ENCODE data around the gene S100A3. TPM values are rescaled to one million over a fixed set of nuclear protein-coding genes. Genes with fewer than 3 reads are reported as not detected.
A peak's percentile ranks its signal among the peaks of the same experiment; 100 is the strongest.
"Not testable (repeated sequence)": the region's sequence is repeated elsewhere in the genome, so short reads cannot be mapped to it uniquely, and the experiment has no call there.

S100A3 gene, protein sequence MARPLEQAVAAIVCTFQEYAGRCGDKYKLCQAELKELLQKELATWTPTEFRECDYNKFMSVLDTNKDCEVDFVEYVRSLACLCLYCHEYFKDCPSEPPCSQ
- total RNA-seq (ENCODE audit: low replicate concordance) = 4.3 TPM in 1 of 2 replicates, not detected in the other

GRCh38 chr1:153548722-153549688 lies at the start of gene S100A3:
Gene S100A3 (minus strand): TSS chr1:153549258. CDS start chr1:153548485, 773 bp downstream.
- peak; percentile 93 for DNase-seq (ENCODE audit: low read depth)
- no peak within 1 kb of the TSS for H3K4me3 ChIP-seq (ENCODE audit: low read depth, low read length)
- TF ChIP-seq CTCF (IDR thresholded peaks at IDR 0.05; ENCODE audit: insufficient read depth, low read length) = peak; percentile 47

DNA sequence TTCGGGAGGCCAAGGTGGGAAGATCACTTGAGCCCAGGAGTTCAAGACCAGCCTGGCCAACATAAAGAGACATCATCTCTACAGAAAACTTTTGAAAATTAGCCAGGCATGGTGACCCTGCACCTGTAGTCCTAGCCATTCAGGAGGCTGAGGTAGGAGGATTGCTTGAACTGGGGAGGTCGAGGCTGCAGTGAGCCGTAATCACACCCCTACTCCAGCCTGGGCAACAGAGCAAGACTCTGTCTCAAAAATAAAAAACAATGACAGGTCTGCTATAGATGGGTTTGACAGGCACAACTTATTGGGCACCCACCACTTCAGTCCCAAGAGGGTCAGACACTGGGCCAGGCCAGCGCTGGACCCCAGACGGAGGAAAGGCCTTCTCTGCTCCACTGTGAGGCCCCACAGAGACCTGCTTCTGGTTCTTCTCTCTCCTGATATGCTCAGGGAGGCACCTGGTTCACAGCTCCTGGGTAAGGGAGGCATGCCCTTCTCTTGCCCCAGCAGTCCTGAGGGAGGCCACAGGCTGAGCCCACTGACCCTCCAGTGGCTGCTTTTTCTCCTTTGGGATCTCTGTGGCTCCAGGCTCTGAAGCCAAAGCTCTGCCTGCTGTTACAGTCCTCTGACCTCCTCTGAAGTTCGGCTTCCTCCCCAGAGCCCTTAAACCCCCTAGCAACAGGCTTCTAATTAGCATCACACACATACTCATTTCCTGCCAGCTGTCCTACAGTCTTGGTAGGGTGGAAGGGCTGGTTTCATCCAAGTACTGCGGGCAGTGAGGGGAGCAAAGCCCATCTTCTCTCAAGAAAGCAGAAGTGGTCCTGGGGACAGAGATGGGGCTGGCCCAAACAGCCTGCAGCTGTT lies 49.5 kb upstream of the S100A3 start:
- no peak for DNase-seq (ENCODE audit: low read depth)
- no peak for TF ChIP-seq CTCF (IDR thresholded peaks at IDR 0.05; ENCODE audit: insufficient read depth, low read length)
- no peak overlapping the region for H3K4me3 ChIP-seq (ENCODE audit: low read depth, low read length)

DNA sequence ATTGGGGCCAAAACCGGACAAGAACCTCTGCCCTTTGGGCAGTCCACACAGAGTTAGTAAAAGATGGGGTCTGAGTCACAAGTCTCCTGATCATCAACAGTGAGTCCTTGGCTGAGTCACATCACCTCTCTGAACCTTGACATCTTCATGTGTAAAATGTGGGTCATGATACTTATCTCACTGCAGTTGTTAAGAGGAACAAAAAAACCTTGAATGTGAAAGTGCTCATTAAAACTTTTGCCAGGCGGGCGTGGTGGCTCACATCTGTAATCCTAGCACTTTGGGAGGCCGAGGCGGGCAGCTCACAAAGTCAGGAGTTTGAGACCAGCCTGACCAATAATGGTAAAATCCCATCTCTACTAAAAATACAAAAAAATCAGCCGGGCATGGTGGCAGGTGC lies 48.1 kb upstream of the S100A3 start:
- no peak for DNase-seq (ENCODE audit: low read depth)
- no peak for TF ChIP-seq CTCF (IDR thresholded peaks at IDR 0.05; ENCODE audit: insufficient read depth, low read length)

GRCh38 chr1:153592748-153593147 lies 43.7 kb upstream of the S100A3 start:
- H3K4me3 ChIP-seq (ENCODE audit: low read depth, low read length) = no peak overlapping the region
- TF ChIP-seq CTCF (IDR thresholded peaks at IDR 0.05; ENCODE audit: insufficient read depth, low read length) = no peak
- DNase-seq (ENCODE audit: low read depth) = no peak

More for the DNA sequence above, 48.1 kb upstream of the S100A3 start:
- no peak overlapping the region for H3K4me3 ChIP-seq (ENCODE audit: low read depth, low read length)

DNA sequence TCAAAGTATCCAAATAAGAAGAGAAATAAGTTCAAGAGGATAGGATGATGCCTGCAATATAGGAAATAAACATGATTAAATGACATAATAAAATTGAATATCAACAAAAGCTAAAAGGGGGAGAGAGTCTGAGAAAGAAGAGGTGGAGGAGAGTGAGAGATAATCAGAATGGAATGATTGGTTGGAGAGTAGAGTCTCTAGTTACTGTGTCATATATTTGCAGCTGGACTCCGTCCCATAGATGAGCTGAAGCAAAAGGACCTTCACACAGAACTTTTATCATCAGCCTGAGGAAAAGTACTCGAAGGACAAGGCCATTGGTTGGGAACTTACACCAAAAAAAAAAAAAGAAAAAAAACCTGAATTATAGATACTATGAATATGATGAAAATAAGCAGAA lies 39.4 kb upstream of the S100A3 start:
- H3K4me3 ChIP-seq (ENCODE audit: low read depth, low read length) = no peak overlapping the region
- no peak for TF ChIP-seq CTCF (IDR thresholded peaks at IDR 0.05; ENCODE audit: insufficient read depth, low read length)
- DNase-seq (ENCODE audit: low read depth) = no peak

- not testable (repeated sequence) for H3K4me3 ChIP-seq (ENCODE audit: low read depth, low read length); DNase-seq (ENCODE audit: low read depth)
These were observed 39.0 kb upstream of the S100A3 start for GRCh38 chr1:153588033-153588432.

Measured in fibroblast of the aortic adventitia (primary cell).